HG02588 (cell line): ENCODE data around the gene ZNF606.

Experiments used
- ATAC-seq: cut with Tn5 transposase; IDR thresholded peaks from one replicate; pipeline ENCODE4 v1.9.1; 2021; ENCODE audit warnings: mild to moderate bottlenecking, moderate library complexity; ENCODE audit not compliant: unreplicated experiment

ZNF606 gene

DNA sequence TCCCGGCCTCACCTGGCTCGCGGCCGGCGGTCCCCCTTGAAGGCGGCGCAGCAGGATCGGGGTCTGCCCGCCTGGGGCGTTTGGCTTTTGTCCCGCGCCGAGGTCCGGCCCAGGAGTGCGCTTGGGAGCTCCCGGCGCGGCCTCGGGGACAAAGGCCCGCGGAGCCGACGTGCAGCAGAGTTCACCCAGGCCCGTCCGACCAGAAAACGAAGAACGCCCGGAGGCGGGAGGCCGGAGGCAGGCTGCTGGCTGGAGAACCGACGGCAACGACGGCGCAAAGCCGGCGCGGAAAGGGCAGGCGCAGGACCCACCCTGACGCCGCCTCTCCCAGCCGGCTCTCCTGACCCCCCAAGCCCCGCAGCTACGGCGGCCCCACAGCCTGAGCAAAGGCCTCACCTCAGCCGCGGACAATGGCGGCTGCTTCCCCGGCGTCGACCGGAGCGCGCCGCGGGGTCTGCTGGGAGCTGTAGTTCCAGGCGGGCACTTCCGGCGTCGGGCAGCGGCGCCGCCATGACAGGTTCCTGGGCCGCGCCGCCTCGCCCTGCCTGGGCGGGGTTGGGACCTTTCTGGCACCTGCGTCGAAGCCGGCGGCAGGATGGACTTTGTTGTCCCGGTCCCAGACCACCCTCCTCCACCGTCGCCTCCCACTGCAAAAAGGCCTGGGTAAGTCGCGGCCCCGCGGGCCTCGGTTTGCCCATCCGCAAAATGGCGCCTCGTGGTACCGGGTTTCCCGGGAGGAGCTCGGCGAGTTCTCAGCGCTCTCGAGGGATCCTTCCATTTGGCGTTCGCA is at the start of gene ZNF606:
Gene ZNF606 (minus strand): TSS at position 437 of the 790 bp plus-strand sequence. CDS start 1,501 bp downstream, outside the sequence.
- ATAC-seq, result peak; percentile 86

DNA sequence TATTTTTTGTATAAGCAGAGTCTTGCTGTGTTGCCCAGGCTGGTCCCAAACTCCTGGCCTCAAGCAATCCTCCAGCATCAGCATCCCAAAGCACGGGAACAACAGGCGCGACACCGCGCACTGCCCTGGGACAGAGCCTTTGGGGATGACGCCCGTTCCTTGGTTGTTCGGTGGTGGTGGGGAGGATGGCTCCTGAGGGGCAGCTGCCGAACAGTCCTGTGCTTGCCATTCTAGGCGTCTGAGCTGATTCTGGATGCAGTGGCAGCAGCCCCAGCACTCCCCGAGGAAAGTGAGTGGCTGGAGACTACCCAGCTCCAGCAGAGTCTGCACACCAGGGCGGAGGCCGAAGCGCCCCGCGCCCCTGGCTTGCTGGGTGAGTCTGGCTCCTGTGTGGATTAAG is 49.6 kb upstream of the ZNF606 start:
- ATAC-seq, result no peak

DNA sequence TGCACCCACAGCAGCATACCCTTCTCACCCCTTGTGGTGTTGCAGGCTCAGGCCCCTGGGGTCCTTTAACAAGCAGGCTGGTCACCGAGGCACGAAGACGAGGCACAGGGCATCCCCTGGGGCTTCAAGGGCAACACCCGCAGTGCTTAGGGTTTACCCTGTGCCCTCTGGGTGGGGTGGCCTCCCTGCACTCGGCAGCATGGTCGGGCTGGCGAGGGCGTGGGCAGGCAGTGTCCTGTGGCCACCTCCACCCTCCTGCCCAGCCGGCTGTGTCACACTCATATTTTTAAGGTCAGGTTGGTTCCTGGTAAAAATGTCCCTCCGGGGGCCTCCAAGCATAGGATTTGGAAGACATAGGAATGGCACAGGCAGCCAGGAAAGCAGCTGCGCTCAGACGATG is 45.1 kb upstream of the ZNF606 start:
- ATAC-seq, result no peak

DNA sequence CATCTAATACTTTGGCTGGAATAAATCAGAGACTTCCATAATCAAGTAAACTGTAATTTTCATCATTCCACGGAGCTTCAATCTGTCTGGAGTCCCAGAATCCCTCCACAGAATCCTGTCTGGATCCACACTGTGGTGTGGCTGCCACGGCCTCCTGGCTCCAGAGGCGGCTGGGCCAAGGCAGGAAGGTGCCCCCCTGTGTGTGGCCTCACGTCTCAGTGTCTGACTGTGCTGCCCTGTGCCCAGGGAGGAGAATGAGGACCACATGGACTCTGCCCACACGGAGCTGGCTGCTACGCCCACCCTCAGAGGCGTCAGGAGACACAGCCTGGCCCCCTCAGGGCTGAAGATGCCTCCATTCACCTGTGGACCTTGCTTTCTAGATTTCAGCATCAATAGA is 44.2 kb upstream of the ZNF606 start:
- no peak for ATAC-seq

DNA sequence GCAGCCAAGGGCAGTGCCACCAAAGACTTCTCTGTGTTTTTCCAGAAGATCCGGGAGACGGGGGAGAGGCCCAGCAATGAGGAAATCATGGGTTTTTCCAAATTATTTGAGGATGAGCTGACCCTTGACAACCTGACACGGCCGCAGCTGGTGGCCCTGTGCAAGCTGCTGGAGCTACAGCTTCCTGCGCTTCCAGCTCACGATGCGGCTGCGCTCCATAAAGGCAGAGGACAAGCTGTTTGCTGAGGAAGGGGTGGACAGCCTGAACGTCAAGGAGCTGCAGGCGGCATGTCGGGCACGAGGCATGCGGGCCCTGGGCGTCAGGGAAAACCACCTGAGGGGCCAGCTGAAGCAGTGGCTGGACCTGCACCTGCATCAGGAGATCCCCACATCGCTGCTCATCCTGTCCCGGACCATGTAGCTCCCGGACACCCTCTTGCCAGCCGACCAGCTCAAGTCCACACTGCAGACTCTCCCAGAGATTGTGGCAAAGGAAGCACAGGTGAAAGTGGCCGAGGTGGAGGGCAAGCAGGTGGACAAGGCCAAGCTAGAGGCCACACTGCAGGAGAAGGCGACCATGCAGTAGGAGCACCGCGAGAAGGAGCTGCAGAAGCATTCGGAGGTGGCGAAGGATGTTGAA is 42.9 kb upstream of the ZNF606 start:
- no peak for ATAC-seq

DNA sequence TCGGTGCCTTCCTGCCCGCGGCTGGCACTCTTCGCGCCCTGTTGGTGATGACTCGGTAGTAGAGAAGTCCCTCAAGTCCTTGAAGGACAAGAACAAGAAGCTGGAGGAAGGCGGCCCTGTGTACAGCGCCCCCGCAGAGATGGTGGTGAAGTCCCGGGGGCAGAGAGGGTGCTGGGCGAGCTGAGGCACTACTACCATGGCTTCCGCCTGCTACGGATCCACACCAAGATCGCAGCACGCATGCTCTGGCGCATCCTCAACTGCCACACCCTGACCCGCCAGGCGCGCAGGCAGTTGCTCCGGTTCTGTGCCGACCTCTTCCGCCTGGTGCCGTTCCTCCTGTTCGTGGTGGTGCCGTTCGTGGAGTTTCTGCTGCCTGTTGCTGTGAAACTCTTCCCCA is 42.3 kb upstream of the ZNF606 start:
- ATAC-seq, result no peak

DNA sequence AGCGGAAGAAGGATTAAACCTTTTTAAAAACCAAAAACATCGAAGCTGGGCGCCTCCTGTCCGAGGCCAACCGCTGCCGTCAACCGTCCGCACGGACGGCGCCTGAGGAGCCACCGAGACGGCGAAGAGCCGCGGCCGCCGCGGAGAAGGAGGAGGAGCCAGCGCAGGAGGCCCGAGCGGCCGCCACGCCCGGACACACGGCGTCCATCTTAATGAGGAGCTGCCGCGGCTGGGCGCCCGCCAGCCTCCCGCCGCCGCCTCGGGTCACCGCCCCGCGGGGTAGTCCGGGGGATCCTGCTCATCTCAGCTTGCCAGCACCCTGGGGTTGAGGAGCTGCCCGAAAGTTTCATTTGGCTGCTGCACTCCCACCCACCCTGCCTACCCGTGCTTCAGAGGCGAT is 41.8 kb upstream of the ZNF606 start:
- ATAC-seq, result no peak

DNA sequence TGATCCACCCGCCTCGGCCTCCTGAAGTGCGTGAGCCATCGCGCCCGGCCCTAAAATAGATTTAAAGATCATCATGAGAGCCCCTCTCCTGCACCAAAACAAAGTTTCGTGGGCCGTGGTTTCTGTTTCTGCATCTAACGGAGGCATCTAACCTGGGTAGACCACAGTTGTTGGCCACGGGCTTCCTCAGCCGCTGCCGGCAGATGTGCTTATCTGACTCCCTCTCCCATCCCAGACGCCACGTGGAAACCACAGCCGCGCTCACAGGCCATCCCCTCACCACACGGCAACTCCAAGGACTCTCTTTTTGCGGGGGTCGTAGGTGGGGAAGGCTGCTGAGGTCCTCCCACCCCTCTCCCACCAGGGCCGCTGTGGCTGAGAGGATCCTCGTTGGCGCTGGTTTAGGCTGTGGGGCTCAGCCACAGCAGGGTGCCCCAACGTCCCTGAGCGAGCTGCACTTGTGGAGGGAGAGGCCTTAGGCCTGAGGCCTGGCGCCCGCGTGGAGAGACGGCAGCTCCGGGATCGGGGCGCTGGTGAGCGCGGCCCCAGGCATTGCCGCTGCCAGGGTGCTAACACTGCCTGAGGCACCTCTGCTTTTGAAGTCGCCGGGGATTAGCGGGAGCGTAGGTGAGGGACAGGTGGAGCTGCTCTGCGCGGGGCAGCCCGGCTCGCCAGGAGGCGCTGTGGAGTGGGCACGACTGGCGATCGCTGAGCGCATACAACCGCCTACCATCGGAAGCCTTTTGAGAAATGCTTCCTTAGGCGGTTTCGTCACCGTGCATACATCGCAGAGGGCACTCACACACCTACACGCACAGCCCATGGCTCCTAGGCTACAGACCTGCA is 40.1 kb upstream of the ZNF606 start:
- no peak for ATAC-seq

DNA sequence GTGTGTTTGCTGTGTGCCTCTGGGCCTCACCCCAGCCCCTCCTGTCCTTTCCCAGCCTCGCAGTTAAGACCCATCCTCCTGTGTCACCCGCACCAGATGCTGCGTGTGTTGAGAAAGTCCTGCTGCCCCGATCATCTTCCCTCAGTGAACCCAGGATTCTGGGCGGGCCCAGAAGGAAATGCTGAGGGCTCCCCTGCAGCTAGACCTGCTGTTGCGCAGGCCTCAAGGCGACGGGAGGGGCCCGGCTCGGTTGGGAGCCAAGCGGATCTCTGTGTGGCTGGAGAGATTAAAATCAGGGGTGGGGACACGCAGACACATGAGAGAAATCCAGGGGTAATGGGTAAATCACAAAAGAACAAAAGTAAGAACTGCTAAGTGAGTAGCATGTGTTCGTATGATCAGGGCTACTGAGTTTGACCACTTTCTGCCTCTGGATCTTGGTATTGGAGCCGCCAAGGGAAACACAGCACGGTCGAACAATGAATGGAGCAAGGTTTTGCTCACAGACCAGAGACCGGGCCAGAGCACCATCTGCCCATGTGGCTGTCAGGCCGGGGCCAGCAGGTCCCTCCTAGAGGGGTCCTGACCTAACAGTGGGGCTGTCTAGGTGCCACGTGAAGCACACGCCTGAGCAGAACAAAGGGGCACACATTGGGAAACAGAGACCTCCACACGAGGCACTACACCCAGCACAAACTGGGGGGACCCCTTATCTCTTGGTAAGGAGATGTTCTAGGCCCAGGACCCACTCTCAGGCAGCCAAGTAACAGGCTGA is 38.3 kb upstream of the ZNF606 start:
- no peak for ATAC-seq

DNA sequence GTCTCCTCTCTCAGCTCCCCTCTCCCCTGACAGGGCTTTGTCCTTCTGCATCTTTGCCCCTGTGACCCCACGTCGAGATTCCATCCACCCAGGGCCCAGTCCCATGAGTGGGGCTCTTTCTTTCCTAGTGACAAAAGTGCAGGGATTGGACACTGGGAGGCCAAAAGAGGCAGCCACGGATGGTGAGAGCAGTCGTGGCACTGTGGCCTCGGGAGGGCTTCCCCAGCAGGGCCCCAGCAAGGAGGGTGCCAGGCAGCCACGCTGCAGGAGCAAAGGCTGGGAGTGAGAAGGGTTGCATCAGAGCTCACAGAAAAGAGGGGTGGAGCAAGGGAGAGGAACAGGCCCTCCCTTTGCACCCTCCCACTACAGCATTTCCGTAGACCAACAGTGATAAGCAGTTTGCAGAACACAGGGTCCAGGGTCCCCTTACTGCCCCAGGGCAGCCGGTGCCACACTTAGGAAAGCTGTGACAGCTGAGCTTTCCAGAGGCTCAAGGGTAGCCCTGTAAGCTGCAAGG is 36.1 kb upstream of the ZNF606 start:
- ATAC-seq, result no peak

DNA sequence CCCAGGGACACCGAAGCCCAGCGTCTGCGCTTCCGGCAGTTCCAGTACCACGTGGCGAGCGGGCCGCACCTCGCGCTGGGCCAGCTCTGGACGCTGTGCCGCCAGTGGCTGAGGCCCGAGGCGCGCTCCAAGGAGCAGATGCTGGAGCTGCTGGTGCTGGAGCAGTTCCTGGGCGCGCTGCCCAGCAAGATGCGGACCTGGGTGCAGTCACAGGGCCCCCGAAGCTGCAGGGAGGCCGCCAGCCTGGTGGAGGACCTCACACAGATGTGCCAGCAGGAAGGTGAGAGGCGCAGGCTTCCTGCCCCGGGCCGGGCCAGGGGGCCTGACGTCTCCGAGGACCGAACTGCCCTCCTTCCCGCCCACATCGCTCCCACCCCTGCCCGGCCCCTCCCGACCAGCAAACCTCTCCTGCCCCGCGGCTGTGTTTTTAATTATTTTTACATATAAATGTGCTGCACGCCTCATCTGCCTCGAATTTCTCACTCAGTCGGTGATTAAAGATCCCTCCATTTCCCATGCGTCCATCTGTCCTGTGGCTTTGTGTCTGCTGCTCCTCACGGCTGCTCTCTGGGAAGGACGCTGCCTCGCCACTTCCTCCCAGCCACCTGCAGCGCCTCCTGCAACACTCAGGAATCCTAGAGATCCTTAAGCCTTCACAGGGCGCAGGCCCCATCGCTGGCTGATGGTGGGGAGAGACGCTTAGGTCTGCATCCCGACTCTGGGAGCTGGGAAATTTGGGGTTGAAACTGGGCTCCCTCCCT is 35.5 kb upstream of the ZNF606 start:
- ATAC-seq, result no peak

DNA sequence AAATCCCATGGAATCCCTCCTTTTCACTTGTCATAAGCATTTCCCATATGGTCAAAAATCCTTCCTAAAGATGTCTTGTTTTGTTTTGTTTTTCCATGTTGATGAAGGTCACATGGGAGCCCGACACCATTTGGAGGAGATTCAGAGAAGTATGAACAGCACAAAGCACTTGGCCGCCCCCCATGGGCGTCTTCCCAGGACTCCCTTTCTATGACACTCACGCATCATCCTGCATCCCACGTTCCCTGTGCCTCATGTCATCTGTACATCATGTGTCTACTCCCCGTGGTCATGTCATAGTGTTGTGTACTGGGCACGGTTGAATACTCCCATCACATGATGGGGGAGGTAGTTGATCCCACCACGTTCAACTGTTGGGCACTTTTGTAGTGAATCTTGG is 33.2 kb upstream of the ZNF606 start:
- no peak for ATAC-seq

DNA sequence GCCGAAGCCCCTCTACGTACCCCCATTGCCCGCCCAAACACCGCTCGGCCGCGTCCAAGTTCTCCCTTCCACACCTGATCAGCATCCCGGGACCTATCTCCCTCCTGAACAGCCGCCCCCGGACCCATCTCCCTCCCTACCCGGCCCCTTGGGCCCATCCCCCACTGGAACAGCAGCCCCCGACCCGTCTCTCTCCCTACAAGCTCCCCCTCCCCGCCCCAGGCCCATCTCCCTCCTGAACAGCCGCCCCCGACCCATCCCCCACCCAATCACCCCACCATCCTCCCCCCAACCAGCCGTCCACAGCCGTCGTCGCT is 31.8 kb upstream of the ZNF606 start:
- no peak for ATAC-seq

DNA sequence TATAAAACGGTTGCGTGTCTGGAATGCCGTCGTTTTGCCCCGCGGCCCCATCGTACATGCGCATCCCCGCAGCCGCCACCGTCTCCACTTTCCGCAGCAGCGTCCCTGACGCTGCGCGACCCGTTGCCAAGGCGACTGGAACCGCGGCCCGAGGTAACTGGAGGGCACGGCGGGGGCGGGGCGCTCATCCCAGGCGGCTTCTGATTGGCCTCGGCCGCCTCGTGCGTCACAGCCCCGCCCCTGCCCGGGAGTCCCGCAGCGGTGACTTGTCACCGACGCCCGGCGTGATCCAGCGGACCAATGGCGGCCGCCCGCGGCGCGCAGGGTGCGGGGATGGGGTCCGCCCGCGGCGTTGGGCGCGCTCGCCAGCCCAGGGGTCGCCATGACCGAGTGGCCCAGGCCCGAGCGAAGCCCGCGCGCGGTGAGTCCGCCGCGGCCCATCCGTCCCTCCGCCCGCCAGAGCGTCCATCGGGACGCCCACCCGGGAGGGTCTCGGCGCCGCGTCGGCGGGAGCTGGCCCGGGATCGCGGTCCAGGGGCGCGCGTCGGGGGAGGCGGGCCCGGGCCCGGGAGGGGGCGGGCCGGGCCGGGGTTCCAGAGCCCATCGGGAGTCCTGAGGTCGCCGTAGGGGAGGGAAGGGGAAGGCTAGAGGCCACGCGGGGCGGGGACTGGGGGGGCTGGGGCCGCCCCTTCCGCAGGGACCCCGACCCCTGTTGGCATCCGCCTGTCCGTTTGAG is 31.3 kb upstream of the ZNF606 start, which contains the start of gene ZSCAN1:
Gene ZSCAN1 (plus strand): TSS at position 285 of the 736 bp plus-strand sequence. CDS start 3,812 bp downstream, outside the sequence.
- ATAC-seq, result no peak

DNA sequence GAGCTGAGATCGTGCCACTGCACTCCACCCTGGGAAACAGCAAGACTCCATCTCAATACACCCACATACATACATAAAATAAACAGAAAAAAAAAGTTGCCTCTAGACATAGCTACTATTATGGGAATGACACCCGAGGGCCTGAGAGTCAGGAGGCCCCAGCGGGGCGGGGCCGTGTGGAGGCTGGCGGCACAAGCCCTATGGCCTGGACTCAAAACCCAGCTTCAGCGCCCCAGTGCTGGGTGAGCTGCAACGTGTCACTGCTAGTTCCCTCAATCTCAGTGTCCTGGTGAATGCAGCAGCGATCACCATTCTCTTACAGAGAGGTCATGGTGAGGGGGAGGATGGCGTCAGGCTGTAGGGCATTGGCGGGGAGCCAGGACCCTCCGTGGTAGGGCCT is 22.0 kb upstream of the ZNF606 start:
- no peak for ATAC-seq

DNA sequence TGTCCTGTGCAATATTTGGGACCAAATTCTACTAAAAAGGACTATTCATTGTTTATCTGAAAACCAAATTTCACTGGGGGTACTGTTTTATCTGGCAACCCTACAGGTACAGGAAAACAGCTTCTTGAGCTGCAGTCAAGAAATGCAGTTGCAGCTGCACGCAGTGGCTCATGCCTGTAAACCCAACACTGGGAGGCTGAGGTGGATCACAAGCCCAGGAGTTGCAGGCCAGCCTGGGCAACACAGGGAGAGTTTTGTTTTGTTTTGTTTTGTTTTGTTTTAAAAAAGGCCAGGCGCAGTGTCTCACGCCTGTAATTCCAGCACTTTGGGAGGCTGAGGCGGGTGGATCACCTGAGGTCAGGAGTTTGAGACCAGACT is 19.7 kb upstream of the ZNF606 start:
- ATAC-seq, result no peak

DNA sequence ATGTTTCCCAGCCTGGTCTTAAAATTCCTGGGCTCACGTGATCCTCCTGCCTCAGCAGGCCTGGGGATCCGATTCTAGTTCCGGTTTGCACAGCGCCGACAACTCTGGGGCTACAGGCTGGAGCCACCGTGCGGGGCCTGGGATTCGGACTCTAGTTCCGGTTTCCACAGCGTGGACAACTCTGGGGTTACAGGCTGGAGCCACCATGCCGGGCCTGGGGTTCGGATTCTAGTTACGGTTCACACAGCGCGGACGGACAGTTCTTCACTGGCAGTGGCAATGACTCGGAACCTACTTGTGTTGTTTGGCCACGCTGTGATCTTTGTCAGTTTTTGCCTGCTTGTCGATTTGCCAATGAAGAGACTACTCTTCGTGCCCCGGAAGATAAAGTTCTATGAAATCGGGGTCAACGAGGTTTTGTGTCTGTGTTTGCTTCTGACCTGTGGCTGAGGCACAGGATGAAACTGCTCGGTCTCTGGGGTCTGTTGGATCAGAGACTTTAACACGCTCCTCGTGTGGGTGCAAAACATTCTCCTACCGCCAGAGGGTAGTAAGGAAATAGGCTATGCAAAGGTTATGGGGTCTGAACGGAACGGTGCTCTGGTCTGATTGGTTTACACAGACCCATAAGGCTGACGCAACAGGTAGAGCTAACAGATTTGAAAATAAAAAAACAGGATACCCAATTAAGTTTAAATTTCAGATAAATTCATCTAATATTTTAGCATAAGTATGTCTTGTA is 19.1 kb upstream of the ZNF606 start:
- no peak for ATAC-seq

DNA sequence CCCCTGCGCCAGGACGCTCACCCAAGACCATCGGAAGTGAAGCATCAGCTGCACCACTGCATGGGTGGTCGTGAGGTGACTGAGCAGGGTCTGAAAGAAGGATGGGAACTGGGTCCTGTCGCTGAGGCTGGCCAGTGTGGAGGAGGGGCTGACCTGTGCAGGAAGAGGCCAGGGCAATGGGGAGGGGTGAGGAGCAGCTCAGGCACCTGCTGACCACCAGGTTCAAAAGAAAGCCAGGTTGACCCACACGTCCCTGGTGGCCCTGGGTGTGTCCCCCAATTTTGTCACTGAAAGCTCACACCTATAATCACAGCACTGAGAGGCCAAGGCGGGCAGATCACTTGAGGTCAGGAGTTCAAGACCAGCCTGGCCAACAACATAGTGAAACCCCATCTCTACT is 17.5 kb upstream of the ZNF606 start:
- no peak for ATAC-seq

DNA sequence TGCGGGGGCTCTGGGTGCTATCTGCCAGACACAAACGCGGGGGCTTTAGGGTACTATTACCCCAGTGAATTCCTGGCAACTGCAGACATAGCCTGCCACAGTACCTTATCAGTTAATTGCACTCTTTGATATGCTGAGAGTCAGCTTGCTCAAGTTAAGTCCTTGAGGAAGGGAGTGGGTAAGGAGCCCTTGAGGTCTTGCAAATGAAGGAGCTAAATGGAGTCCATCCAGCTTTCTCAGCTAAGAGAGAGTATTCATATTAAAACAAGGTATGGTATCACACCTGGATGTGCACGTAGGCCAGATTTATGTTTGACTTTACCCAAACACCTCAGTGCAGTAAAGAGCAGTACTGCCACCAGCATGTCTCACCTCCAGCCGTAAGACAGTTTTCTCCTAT is 11.5 kb upstream of the ZNF606 start:
- no peak for ATAC-seq
